ENCODE measurements around the gene ZNF766.
"Not testable (repeated sequence)": the region's sequence is repeated elsewhere in the genome, so short reads cannot be mapped to it uniquely, and the experiment has no call there.

Gene ZNF766

DNA sequence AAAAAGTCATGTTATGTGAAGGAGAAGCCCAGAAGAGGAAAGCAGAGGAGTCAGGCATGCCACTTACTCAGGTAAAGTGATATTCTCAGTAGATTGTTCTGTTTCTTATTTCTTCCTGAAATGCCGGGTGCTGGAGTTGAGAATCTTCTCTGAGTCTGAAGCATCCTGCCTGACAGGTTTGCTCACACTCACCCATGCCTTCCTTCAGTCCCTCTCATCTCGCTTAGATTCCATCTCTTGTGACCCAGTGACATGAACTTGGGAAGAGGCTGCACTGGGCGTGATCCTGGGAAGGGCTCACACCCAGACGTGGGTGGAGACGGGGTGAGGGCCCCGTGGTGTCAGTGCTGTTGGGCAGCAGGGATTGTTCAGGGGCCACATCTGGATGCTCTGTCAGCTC lies 8.1 kb downstream of the ZNF766 start:
- no peak for DNase-seq

DNA sequence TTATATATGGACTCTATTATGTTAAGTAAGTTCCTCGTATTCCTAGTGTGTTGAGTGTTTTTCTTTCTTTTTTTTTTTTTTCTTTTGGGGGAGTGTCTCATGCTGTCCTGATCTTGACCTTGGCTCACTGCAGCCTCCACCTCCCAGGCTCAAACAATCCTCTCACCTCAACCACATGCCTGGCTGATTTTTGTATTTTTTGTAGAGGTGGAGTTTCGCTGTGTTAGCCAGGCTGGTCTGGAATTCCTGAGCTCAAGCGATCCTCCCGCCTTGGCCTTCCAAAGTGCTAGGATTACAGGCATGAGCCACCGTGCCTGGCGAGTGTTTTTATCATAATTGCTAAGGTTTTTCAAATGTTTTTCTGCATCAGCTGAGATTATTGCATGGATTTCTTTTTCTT lies 16.9 kb downstream of the ZNF766 start:
- no peak for DNase-seq

DNA sequence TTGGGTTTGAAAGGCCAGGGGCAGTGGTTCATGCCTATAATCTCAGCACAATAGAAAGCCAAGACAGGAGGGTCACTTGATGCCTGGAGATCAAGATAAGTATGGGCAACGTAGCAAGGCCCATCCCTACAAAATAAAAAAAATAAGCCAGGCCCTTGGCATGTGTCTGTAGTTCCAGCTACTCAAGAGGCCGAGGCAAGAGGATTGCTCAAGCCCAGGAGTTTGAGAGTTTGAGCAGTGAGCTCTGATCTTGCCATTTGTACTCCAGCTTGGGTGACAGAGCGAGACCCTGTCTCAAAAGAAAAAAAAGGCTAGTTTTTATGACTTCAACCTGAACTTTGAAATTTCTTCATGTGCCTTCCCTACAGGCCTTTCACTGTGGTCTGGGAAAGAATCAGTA lies 22.4 kb downstream of the ZNF766 start:
- DNase-seq = no peak

DNA sequence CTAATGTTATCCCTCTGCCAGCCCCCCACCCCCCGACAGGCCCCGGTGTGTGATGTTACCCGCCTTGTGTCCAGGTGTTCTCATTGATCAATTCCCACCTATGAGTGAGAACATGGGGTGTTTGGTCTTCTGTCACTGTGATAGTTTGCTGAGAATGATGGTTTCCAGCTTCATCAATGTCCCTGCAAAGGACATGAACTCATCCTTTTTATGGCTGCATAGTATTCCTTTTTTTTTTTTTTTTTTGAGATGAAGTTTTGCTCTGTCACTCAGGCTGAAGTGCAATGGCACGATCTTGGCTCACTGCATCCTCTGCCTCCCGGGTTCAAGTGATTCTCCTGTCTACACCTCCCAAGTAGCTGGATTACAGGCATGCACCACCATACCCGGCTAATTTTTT lies 23.6 kb downstream of the ZNF766 start:
- not testable (repeated sequence) for DNase-seq

DNA sequence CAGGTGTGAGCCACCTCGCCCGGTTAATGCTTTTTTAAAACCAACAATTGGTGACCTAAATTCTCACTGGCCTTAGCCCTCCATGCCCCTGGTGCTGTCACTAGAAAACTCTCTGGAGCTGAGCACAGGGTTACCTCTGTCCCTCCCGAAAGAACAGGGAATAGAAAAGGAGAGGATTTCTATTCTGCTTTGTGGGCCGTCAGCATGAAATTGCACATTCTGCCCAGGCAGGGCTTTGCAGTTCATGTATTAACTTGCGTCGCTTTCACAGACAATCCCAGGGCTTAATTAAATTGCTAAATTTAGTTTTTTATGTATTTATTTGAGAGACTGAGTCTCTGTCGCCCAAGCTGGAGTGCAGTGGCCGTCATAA lies 27.0 kb downstream of the ZNF766 start:
- no peak for DNase-seq

DNA sequence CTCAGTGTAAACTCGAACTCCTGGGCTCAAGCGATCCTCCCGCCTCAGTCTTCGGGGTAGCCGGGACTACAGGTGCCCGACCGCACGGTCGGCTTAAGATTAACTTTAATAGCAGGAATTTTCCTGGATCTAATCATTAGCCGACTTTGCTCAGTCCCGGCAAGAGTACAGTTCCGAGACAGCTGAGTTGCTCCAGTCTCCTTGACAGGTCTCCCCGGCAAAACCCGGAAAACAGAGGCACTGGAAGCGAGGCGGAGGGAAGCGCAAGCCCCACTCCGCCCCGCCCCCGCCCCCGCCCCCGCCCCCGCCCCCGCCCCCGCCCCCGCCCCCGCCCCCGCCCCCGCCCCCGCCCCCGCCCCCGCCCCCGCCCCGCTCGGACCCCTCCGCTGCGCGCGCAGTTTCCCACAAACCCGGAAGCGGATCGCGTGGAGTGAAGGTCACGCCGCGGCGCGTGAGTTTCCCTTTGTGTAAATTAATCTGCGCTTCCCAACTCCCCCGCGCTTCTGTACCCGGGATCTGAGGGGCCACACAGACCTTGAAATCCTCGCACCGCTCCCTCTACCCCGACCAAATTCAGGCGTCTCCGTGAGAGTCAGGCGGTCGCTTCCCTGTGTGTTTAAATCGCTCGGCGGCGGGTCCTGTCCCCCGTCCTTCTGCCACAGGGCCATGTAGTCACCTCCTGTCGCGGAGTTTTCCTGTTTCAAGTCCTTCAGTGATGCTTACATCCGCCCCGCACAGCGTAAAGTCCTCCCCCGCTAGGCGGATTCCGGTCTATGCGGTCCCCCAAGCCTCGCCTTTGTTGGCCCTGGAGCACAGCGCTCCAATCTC lies 27.6 kb downstream of the ZNF766 start, which contains the start of gene ZNF480:
TSS of gene ZNF480 (plus strand) at position 397 of the 828 bp plus-strand sequence. CDS start 3,244 bp downstream, outside the sequence.
- DNase-seq = peak; percentile 85

DNA sequence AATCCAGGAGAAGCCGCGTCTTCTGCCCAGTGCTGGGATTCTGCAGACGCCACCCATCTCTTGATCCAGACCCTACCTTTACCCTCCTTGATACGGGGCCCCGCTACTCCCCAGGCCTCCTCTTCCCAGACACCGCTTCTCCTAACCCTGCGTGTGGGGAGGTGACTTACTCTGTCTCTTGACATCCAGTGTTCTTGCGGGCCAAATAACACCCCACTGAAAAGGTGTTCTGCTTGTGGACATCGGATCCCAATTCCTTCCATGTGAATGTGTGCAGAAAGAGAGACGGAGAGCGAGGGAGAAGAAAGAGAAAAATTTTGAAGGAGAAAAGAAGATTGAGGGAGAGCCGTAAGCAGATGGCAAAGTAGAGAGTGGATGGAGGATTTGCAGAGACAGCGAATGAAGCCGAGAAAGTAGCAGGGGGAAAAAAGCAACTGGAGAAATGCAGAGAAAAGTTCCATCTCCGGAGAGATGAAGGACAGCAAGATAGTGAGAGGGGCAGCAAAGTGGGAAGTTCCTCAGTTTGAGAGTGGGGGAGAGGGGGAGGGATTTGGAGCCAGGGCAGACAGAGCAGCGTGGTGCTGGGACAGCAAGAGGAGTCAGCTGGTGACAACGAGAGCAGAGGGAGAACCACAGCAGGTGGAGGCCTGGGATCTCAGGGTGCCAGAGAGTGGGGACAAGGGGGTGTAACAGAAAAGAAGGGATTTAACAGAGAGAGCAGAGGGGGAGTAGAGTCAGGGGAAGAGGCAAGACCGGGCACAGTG lies 28.4 kb downstream of the ZNF766 start:
- peak; percentile 41 for DNase-seq

DNA sequence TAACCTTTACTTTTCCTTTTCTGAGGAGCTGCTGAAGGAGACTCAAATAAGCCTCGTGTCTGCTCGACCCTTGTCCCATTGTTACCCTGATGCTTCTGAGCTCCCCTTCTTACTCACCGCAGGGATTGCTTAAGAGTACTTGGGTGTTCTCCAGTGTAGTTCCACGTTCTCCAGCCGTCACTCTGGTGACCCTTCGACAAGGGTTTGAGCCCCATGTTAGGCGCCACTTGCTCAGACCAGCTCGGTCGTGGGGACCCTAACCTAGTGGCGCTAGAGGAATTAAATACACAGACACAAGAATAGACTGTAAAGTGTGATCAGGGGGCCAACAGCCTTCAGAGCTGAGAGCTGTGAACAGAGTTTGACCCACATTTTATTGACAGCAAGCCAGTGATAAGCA lies 37.9 kb downstream of the ZNF766 start:
- DNase-seq = no peak

DNA sequence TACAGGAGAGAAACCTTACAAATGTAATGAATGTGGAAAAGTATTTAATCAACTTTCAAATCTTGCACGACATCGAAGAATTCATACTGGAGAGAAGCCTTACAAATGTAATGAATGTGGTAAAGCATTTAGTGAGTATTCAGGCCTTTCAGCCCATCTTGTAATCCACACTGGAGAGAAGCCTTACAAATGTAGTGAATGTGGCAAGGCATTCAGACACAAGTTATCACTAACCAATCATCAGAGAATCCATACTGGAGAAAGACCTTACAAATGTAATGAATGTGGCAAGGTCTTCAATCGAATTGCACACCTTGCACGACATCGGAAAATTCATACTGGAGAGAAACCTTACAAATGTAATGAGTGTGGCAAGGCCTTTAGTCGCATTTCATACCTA lies 53.0 kb downstream of the ZNF766 start:
- no peak for DNase-seq

DNA sequence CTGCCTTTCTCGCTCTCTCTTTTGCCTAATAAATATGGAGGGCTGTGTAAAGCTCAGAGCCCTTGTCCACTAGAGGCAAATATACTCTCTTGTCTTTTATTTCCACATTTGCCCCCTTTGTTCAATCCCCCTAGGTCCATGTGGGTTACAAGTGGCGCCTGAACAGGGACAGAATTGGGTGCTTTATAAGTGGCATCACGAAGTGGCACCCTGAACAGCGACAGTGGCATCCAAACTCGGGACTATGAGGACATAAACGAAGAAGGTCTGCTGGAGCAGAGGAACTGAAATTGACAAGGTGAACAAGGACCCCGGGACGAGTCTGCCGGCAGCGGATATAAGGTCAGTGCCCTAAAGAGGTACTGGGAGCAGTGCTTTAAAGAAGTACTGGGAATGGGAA lies 62.4 kb downstream of the ZNF766 start:
- DNase-seq = no peak

DNA sequence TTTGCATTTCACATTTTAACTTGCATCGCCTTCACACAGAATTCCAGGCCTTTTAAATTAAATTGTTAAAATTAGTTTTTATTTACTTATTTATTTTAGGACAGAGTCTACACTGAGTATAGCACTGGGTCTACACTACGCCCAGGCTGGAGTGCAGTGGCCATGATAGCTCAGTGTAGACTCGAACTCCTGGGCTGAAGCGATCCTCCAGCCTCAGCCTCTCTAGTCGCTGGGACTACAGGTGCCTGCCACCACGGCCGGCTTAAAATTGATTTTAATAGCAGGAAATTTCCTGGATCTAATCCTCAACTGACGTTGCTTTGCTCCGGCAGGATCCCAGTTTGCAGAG lies 66.4 kb downstream of the ZNF766 start:
- DNase-seq = no peak

DNA sequence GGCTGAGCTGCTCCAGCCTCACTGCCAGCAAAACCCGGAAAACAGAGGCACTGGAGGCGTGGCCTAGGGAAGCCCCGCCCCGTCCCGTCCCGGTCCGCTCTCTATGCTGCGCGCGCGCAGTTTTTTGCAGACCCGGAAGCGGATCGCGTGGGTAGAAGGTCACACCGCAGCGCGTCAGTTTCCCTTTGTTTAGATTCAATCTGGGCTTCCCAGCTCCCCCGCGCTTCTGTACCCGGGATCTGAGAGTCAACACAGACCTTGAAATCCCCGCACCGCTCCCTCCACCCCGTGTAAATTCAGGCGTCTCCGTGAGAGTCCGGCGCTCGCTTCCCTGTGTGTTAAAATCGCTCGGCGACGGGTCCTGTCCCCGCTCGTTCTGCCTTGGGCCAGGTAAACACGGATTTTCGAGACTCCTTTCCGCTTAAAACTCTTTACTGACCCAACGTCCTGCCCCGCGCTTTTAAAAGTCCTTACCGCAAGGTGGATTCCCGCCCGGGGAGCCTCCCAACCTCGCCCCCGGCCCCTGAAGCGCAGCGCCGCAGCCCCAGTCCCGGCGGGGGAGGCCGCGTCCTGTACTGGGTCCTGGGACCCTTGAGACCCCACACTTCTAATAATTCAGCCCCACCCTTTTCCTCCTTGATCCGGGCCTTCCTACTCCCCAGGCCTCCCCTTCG lies 66.9 kb downstream of the ZNF766 start, which contains the start of gene ZNF610:
TSS of gene ZNF610 (plus strand) at position 127 of the 674 bp plus-strand sequence. CDS start 12,930 bp downstream, outside the sequence.
- DNase-seq = peak; percentile 93

DNA sequence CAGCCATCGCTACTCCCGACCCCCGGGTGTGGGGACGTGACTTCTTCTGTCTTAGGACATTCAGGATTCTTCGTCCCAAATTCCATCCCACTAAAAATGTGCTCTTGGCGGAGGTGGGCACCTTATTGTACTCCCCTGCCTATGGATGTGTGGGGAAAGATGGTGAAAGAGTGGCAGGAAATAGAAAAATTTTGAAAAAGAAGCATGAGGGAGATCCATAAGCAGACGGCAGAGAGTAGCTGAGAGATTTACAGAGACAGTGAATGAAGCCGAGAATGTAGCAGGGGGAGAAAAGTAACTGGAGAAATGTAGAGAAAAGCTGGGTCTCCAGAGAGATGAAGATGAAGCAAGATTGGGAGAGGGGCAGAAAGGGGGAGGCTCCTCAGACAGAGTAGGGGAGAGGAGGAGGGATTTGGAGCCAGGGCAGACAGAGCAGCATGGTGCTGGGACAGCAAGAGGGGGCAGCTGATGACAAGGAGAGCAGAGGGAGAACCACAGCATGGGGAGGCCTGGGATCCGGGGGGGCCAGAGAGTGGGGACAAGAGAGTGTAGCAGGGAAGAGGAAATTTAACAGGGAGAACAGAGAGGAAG lies 67.5 kb downstream of the ZNF766 start:
- DNase-seq = peak; percentile 28

DNA sequence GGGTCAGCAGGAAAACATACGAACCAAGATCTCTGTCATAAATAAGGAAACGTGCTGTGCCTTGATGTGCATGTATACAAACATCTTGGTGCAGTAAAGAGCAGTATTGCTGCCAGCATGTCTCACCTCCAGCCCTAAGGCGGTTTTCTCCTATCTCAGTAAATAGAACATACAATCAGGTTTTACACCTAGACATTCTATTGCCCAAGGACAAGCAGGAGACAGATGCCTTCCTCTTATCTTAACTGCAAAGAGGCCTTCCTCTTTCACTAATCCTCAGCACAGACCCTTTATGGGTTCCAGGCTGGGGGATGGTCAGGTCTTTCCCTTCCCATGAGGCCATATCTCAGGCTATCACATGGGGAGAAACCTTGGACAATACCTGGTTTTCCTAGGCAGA lies 69.6 kb downstream of the ZNF766 start:
- DNase-seq = not testable (repeated sequence)

DNA sequence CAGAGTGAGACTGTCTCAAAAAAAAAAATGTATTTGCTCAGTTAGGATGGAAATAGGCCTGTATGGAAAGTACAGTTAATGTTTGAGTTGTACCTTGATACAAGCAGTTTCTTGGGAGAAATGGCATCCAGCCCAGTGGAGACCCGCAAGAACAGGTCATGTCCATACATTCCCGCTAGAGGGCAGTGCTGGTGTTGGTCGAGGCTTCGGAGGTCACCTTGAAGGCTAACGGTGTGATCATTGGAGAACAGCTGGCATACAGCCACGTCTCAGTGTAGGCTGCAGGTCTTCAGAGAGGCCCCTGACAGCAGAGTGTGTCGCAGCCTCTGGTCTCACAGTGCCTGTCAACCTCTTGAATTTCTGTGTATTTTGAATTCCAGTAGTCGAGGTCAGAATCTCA lies 74.2 kb downstream of the ZNF766 start:
- DNase-seq = peak; percentile 43

DNA sequence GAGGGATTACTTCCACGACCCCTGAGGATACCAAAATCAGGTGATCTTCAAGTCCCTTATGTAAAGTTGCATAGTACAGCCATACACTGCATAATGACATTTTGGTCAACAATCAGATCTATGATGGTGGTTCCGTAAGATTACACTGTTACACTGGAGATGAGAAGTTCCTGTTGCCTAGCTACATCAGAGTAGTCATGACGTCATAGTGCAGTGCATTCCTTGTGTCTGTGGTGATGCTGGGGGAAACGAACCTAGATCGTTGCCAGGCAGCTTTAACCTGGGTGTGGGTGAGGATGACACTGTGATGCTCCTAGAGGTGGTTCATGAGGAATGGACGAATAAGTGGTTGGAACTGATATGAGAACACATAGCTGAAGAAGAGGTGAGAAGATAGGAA lies 75.8 kb downstream of the ZNF766 start:
- no peak for DNase-seq

Data from right hindlimb (tissue), 1 donor.